Glomerular visceral epithelial cell (primary cell): Measurements from ENCODE around the gene ADGRG2.
A peak's percentile ranks its signal among the peaks of the same experiment; 100 is the strongest.
"Not testable (repeated sequence)": the region's sequence is repeated elsewhere in the genome, so short reads cannot be mapped to it uniquely, and the experiment has no call there.

ENCODE experiments used
- DNase-seq: peaks from one replicate; pipeline ENCODE4 v3.0.0-alpha.2; 2016; ENCODE audit errors: extremely low spot score

Gene ADGRG2

GRCh38 chrX:18997916-18998315 lies 124.4 kb downstream of the ADGRG2 start:
- peak; percentile 19 for DNase-seq

GRCh38 chrX:18996536-18996935 lies 125.7 kb downstream of the ADGRG2 start:
- DNase-seq: no peak

GRCh38 chrX:18995221-18995620 lies 127.0 kb downstream of the ADGRG2 start:
- DNase-seq: peak; percentile 38

GRCh38 chrX:18994713-18995112 lies 127.6 kb downstream of the ADGRG2 start:
- peak; percentile 41 for DNase-seq

GRCh38 chrX:18992829-18993228 lies 129.4 kb downstream of the ADGRG2 start:
- DNase-seq: no peak

GRCh38 chrX:18985186-18985435 lies 137.2 kb downstream of the ADGRG2 start:
- DNase-seq: no peak

- peak; percentile 76 for DNase-seq
Observed at GRCh38 chrX:18984381-18985185, 137.7 kb downstream of the ADGRG2 start.

GRCh38 chrX:18983666-18984380 lies 138.4 kb downstream of the ADGRG2 start, which contains the start of gene PHKA2:
Gene PHKA2, minus strand, starts transcription at chrX:18984114. Its CDS starts 182 bp downstream, at chrX:18983932.
- DNase-seq: no peak

- no peak for DNase-seq
Observed at GRCh38 chrX:18981124-18981807, 141.0 kb downstream of the ADGRG2 start.

GRCh38 chrX:18980262-18980661 lies 142.0 kb downstream of the ADGRG2 start:
- not testable (repeated sequence) for DNase-seq

- DNase-seq: no peak
Observed at GRCh38 chrX:18974993-18975392, 147.3 kb downstream of the ADGRG2 start.

GRCh38 chrX:18973527-18974192 lies 148.6 kb downstream of the ADGRG2 start:
- peak; percentile 5 for DNase-seq

- no peak for DNase-seq
Observed at GRCh38 chrX:18971506-18971905, 150.8 kb downstream of the ADGRG2 start.

- DNase-seq: no peak
Observed at GRCh38 chrX:18970465-18970864, 151.8 kb downstream of the ADGRG2 start.

GRCh38 chrX:18966624-18967023 lies 155.6 kb downstream of the ADGRG2 start:
- DNase-seq: no peak

GRCh38 chrX:18964901-18965300 lies 157.4 kb downstream of the ADGRG2 start:
- DNase-seq: no peak

GRCh38 chrX:18964026-18964425 lies 158.2 kb downstream of the ADGRG2 start:
- no peak for DNase-seq

- DNase-seq: no peak
Observed at GRCh38 chrX:18962329-18962728, 159.9 kb downstream of the ADGRG2 start.

- DNase-seq: no peak
Observed at GRCh38 chrX:18961686-18962085, 160.6 kb downstream of the ADGRG2 start.

GRCh38 chrX:18956303-18957032 lies 165.8 kb downstream of the ADGRG2 start:
- DNase-seq: no peak

- no peak for DNase-seq
Observed at GRCh38 chrX:18955676-18956075, 166.6 kb downstream of the ADGRG2 start.
